Stimulated activated CD8-positive, alpha-beta memory T cell treated with anti-CD3 and anti-CD28 coated beads, Interleukin-12 subunit alpha, Interleukin-12 subunit beta, amount 100 ng/mL, for 4 hours (primary cell): Measurements from ENCODE around the gene AUTS2.

Experiments
- DNase-seq: peaks from one replicate; pipeline ENCODE4 v3.0.0-alpha.2; 2020; ENCODE audit warnings: low read depth

AUTS2 gene

GRCh38 chr7:70602117-70602516, 1003.8 kb downstream of the AUTS2 start:
- no peak for DNase-seq

GRCh38 chr7:70607281-70607680, 1009.0 kb downstream of the AUTS2 start:
- no peak for DNase-seq

- DNase-seq: no peak
Observed at GRCh38 chr7:70607759-70608158, 1009.5 kb downstream of the AUTS2 start.

- DNase-seq: no peak
Observed at GRCh38 chr7:70608229-70608628, 1010.0 kb downstream of the AUTS2 start.

GRCh38 chr7:70612811-70613210, 1014.5 kb downstream of the AUTS2 start:
- DNase-seq: no peak

GRCh38 chr7:70614237-70615045, 1016.2 kb downstream of the AUTS2 start:
- DNase-seq: no peak

- DNase-seq: no peak
Observed at GRCh38 chr7:70615066-70615606, 1016.9 kb downstream of the AUTS2 start.

- no peak for DNase-seq
Observed at GRCh38 chr7:70616211-70616610, 1017.9 kb downstream of the AUTS2 start.

- DNase-seq: no peak
Observed at GRCh38 chr7:70616821-70617220, 1018.5 kb downstream of the AUTS2 start.

GRCh38 chr7:70618020-70618551, 1019.8 kb downstream of the AUTS2 start:
- DNase-seq: no peak

GRCh38 chr7:70619130-70619529, 1020.9 kb downstream of the AUTS2 start:
- no peak for DNase-seq

GRCh38 chr7:70619659-70620058, 1021.4 kb downstream of the AUTS2 start:
- DNase-seq: no peak

- DNase-seq: no peak
Observed at GRCh38 chr7:70620333-70621055, 1022.2 kb downstream of the AUTS2 start.

- no peak for DNase-seq
Observed at GRCh38 chr7:70621954-70622600, 1023.8 kb downstream of the AUTS2 start.

GRCh38 chr7:70622936-70623335, 1024.7 kb downstream of the AUTS2 start:
- no peak for DNase-seq

GRCh38 chr7:70624500-70625103, 1026.3 kb downstream of the AUTS2 start:
- DNase-seq: no peak

GRCh38 chr7:70627461-70627860, 1029.2 kb downstream of the AUTS2 start:
- no peak for DNase-seq

- no peak for DNase-seq
Observed at GRCh38 chr7:70630440-70630817, 1032.2 kb downstream of the AUTS2 start.

- no peak for DNase-seq
Observed at GRCh38 chr7:70630818-70631457, 1032.7 kb downstream of the AUTS2 start.

- DNase-seq: no peak
Observed at GRCh38 chr7:70631718-70632117, 1033.4 kb downstream of the AUTS2 start.

GRCh38 chr7:70632400-70632799, 1034.1 kb downstream of the AUTS2 start:
- DNase-seq: no peak

GRCh38 chr7:70634071-70634470, 1035.8 kb downstream of the AUTS2 start:
- DNase-seq: no peak
